DOHH2 (cell line): ENCODE measurements around the gene CNN2.
A peak's percentile ranks its signal among the peaks of the same experiment; 100 is the strongest.

ENCODE experiments used
- H3F3A ChIP-seq: fragments of 200-600 bp; sonication (generic), shearing (Covaris generic); 2 replicates; pipeline ENCODE4 v1.6.0; 2016; ENCODE audit warnings: antibody characterized with exemption, mild to moderate bottlenecking; ENCODE audit not compliant: control insufficient read depth, insufficient read depth
- H3K27ac ChIP-seq: fragments of 200-600 bp; sonication (generic); 2 replicates; pipeline ENCODE4 v1.5.1; 2014; ENCODE audit warnings: low read depth, mild to moderate bottlenecking, low read length, moderate library complexity
- H3K27me3 ChIP-seq: fragments of 200-600 bp; sonication (generic); 2 replicates; pipeline ENCODE4 v1.6.1; 2014; ENCODE audit warnings: mild to moderate bottlenecking, low read length, mixed read lengths; ENCODE audit not compliant: control insufficient read depth
- H3K36me3 ChIP-seq: fragments of 200-600 bp; sonication (generic); 2 replicates; pipeline ENCODE4 v1.6.1; 2014; ENCODE audit warnings: mild to moderate bottlenecking, low read length, moderate library complexity, mixed read lengths; ENCODE audit not compliant: control insufficient read depth
- H3K4me1 ChIP-seq: fragments of 200-600 bp; sonication (generic); 2 replicates; pipeline ENCODE4 v1.6.1; 2014; ENCODE audit warnings: mild to moderate bottlenecking, low read length, mixed read lengths; ENCODE audit not compliant: control insufficient read depth
- H3K4me2 ChIP-seq: fragments of 200-600 bp; sonication (generic); 2 replicates; pipeline ENCODE4 v1.6.0; 2014; ENCODE audit warnings: mild to moderate bottlenecking, low read length, moderate library complexity
- H3K4me3 ChIP-seq: fragments of 200-600 bp; sonication (generic); 2 replicates; pipeline ENCODE4 v1.5.1; 2014; ENCODE audit warnings: mild to moderate bottlenecking, low read length, mixed read lengths
- H3K79me2 ChIP-seq: fragments of 200-600 bp; sonication (generic); 2 replicates; pipeline ENCODE4 v1.6.1; 2014; ENCODE audit warnings: mild to moderate bottlenecking, low read length, mixed read lengths; ENCODE audit not compliant: control insufficient read depth
- H3K9me2 ChIP-seq: fragments of 200-600 bp; sonication (generic); replicated peaks from 2 replicates; pipeline ENCODE4 v1.6.1; 2014; ENCODE audit warnings: mild to moderate bottlenecking, low read length, mixed read lengths; ENCODE audit not compliant: control insufficient read depth
- H3K9me3 ChIP-seq: fragments of 200-600 bp; sonication (generic); 2 replicates; pipeline ENCODE4 v1.6.1; 2014; ENCODE audit warnings: antibody characterized with exemption, low read length, mixed read lengths; ENCODE audit not compliant: control insufficient read depth, insufficient read depth
- H4K20me1 ChIP-seq: fragments of 200-600 bp; sonication (generic); 2 replicates; pipeline ENCODE4 v1.6.0; 2014; ENCODE audit warnings: low read depth, mild to moderate bottlenecking, antibody characterized with exemption, low read length, moderate library complexity; ENCODE audit not compliant: control insufficient read depth, insufficient read depth
- EZH2phosphoT487 ChIP-seq: fragments of 200-600 bp; sonication (generic); IDR thresholded peaks from 2 replicates; pipeline ENCODE4 v1.6.1; 2017; ENCODE audit warnings: borderline replicate concordance, mild to moderate bottlenecking, antibody characterized with exemption, low read length, moderate library complexity, mixed read lengths
- TF ChIP-seq, protein P1 (sequence below): fragments of 200-600 bp; sonication (generic); IDR thresholded peaks from one replicate; pipeline ENCODE4 v1.5.1; 2014; ENCODE audit warnings: antibody characterized with exemption, mild to moderate bottlenecking, low read depth, low read length; ENCODE audit not compliant: poor library complexity, severe bottlenecking

Gene CNN2

GRCh38 chr19:1076046-1076386 lies 49.6 kb downstream of the CNN2 start:
- peak overlapping the region; percentile 89 for H3K27ac ChIP-seq
- H3K9me3 ChIP-seq: no peaks in the 10 kb centered on the region
- H3K79me2 ChIP-seq: peaks cover 45% of the 10 kb centered on the region
- no peaks in the 10 kb centered on the region for H3K9me2 ChIP-seq
- H3F3A ChIP-seq: peaks cover 26% of the 10 kb centered on the region
- H3K36me3 ChIP-seq: peaks cover 68% of the 10 kb centered on the region
- H3K27me3 ChIP-seq: no peaks in the 10 kb centered on the region
- peak overlapping the region; percentile 75; the same call in 1 of the 2 replicates for H3K4me3 ChIP-seq
- no peak for TF ChIP-seq EZH2phosphoT487
- TF ChIP-seq, protein P1, sequence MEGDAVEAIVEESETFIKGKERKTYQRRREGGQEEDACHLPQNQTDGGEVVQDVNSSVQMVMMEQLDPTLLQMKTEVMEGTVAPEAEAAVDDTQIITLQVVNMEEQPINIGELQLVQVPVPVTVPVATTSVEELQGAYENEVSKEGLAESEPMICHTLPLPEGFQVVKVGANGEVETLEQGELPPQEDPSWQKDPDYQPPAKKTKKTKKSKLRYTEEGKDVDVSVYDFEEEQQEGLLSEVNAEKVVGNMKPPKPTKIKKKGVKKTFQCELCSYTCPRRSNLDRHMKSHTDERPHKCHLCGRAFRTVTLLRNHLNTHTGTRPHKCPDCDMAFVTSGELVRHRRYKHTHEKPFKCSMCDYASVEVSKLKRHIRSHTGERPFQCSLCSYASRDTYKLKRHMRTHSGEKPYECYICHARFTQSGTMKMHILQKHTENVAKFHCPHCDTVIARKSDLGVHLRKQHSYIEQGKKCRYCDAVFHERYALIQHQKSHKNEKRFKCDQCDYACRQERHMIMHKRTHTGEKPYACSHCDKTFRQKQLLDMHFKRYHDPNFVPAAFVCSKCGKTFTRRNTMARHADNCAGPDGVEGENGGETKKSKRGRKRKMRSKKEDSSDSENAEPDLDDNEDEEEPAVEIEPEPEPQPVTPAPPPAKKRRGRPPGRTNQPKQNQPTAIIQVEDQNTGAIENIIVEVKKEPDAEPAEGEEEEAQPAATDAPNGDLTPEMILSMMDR: no peak
- H3K4me2 ChIP-seq: peak overlapping the region; percentile 98
- no peaks in the 10 kb centered on the region for H4K20me1 ChIP-seq
- peaks cover 50% of the 10 kb centered on the region for H3K4me1 ChIP-seq

DNA sequence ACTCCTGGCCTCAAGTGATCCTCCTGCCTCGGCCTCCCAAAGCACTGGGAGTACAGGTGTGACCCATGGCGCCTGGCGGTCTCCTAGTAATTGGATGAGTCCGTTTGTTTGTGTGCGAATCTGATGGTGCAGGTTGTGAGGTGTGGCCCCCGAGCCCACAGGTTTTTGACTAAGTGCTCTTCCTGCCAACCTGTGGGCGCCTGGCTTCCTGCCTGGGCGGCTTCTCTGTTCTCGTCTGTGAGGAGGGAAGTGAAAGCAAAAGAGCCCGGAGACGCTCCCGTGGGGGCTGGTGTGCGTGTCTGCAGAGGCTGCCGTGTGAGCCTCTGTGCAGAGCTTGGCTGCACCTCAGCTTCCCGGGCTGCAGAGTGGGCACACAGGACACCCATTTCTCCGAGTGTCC lies 50.5 kb downstream of the CNN2 start:
- H3K4me1 ChIP-seq: peaks cover 54% of the 10 kb centered on the region
- H3K4me3 ChIP-seq: peak overlapping the region; percentile 51
- peaks cover 26% of the 10 kb centered on the region for H3F3A ChIP-seq
- no peaks in the 10 kb centered on the region for H4K20me1 ChIP-seq
- peak overlapping the region; percentile 89 for H3K27ac ChIP-seq
- peaks cover 39% of the 10 kb centered on the region for H3K79me2 ChIP-seq
- TF ChIP-seq EZH2phosphoT487: no peak
- TF ChIP-seq, protein P1: no peak
- H3K36me3 ChIP-seq: peaks cover 77% of the 10 kb centered on the region
- no peaks in the 10 kb centered on the region for H3K9me3 ChIP-seq
- peak overlapping the region; percentile 66 for H3K4me2 ChIP-seq
- H3K27me3 ChIP-seq: no peaks in the 10 kb centered on the region
- no peaks in the 10 kb centered on the region for H3K9me2 ChIP-seq

DNA sequence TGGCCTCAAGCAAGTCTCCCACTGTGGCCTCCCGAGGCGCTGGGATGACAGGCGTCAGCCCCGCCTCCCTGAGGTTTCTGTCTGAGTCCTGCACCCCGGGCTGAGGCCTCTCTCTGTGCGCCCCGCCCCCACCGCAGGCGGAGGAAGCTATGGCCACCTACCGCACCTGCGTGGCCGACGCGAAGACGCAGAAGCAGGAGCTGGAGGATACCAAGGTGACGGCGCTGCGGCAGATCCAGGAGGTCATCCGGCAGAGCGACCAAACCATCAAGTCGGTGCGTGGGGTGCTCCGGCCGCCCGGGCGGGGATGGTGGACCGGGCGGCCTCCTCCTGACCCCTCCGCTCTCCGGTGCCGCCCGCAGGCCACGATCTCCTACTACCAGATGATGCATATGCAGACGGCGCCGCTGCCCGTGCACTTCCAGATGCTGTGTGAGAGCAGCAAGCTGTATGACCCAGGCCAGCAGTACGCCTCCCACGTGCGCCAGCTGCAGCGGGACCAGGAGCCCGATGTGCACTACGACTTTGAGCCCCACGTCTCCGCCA lies 53.2 kb downstream of the CNN2 start:
- peaks cover 16% of the 10 kb centered on the region for H3F3A ChIP-seq
- no peaks in the 10 kb centered on the region for H3K9me3 ChIP-seq
- no peak overlapping the region for H3K27ac ChIP-seq
- peaks cover 4% of the 10 kb centered on the region; the same call in 1 of the 2 replicates for H4K20me1 ChIP-seq
- peaks cover 24% of the 10 kb centered on the region for H3K79me2 ChIP-seq
- TF ChIP-seq, protein P1: no peak
- no peak for TF ChIP-seq EZH2phosphoT487
- no peak overlapping the region for H3K4me2 ChIP-seq
- H3K9me2 ChIP-seq: no peaks in the 10 kb centered on the region
- peaks cover 47% of the 10 kb centered on the region for H3K4me1 ChIP-seq
- no peak overlapping the region for H3K4me3 ChIP-seq
- no peaks in the 10 kb centered on the region for H3K27me3 ChIP-seq
- peaks cover 78% of the 10 kb centered on the region for H3K36me3 ChIP-seq
